Measurements from ENCODE around the gene ALOX5. TPM values are rescaled to one million over a fixed set of nuclear protein-coding genes. Genes with fewer than 3 reads are reported as not detected.

ALOX5 gene
- total RNA-seq, 1 donor from 2014 or later, result 22.8 TPM

- TF ChIP-seq CTCF (IDR thresholded peaks at IDR 0.05) (no peak), POLR2AphosphoS5 (IDR thresholded peaks at IDR 0.05; ENCODE audit: insufficient read depth in 1 of 2, low read depth in 1 of 2) (no peak), POLR2A (IDR thresholded peaks at IDR 0.05) (no peak)
- H3K36me3 ChIP-seq, result no peaks in the 10 kb centered on the region
- no peaks in the 10 kb centered on the region for H3K9me3 ChIP-seq
- intact Hi-C loops (cut with DNase I), result no loop called here
- H3K27me3 ChIP-seq, result no peaks in the 10 kb centered on the region
- no peak overlapping the region for H3K4me3 ChIP-seq
- peaks cover 2% of the 10 kb centered on the region for H3K4me1 ChIP-seq
- DNase-seq (ENCODE audit: extremely low spot score in 2 of 2), result no peak
- no peak overlapping the region for H3K27ac ChIP-seq
Observed at GRCh38 chr10:45368181-45368580, 5.8 kb upstream of the ALOX5 start.

GRCh38 chr10:45370202-45370955, 3.6 kb upstream of the ALOX5 start:
- no peaks in the 10 kb centered on the region for H3K36me3 ChIP-seq
- no peaks in the 10 kb centered on the region for H3K27me3 ChIP-seq
- TF ChIP-seq CTCF (IDR thresholded peaks at IDR 0.05) (no peak), POLR2A (IDR thresholded peaks at IDR 0.05) (no peak)
- H3K27ac ChIP-seq, result no peak overlapping the region
- intact Hi-C loops (cut with DNase I), result no loop called here
- H3K4me3 ChIP-seq, result no peak overlapping the region
- DNase-seq (ENCODE audit: extremely low spot score in 2 of 2), result no peak
- no peaks in the 10 kb centered on the region for H3K9me3 ChIP-seq
- peaks cover 19% of the 10 kb centered on the region for H3K4me1 ChIP-seq

GRCh38 chr10:45371560-45371959, 2.5 kb upstream of the ALOX5 start:
- Histone ChIP-seq H3K4me3 (no peak overlapping the region), H3K4me1 (peaks cover 19% of the 10 kb centered on the region), H3K36me3 (no peaks in the 10 kb centered on the region), H3K27me3 (no peaks in the 10 kb centered on the region), H3K27ac (no peak overlapping the region), H3K9me3 (no peaks in the 10 kb centered on the region)
- no peak for TF ChIP-seq POLR2A (IDR thresholded peaks at IDR 0.05)
- TF ChIP-seq POLR2AphosphoS5 (IDR thresholded peaks at IDR 0.05; ENCODE audit: insufficient read depth in 1 of 2, low read depth in 1 of 2), result no peak
- no peak for TF ChIP-seq CTCF (IDR thresholded peaks at IDR 0.05)
- intact Hi-C loops (cut with DNase I), result no loop called here
- DNase-seq (ENCODE audit: extremely low spot score in 2 of 2), result no peak

- Histone ChIP-seq H3K27me3 (no peaks in the 10 kb centered on the region), H3K4me3 (no peak overlapping the region), H3K9me3 (no peaks in the 10 kb centered on the region), H3K36me3 (no peaks in the 10 kb centered on the region), H3K27ac (no peak overlapping the region), H3K4me1 (peaks cover 19% of the 10 kb centered on the region)
- DNase-seq (ENCODE audit: extremely low spot score in 2 of 2), result no peak
- TF ChIP-seq POLR2AphosphoS5 (IDR thresholded peaks at IDR 0.05; ENCODE audit: insufficient read depth in 1 of 2, low read depth in 1 of 2), result no peak
- no peak for TF ChIP-seq POLR2A (IDR thresholded peaks at IDR 0.05)
- TF ChIP-seq CTCF (IDR thresholded peaks at IDR 0.05), result no peak
- intact Hi-C loops (cut with DNase I), result no loop called here
Observed at GRCh38 chr10:45372251-45372951, 1.6 kb upstream of the ALOX5 start.

GRCh38 chr10:45373003-45373575, 927 bp upstream of the ALOX5 start:
- no peaks in the 10 kb centered on the region for H3K27me3 ChIP-seq
- peak overlapping the region; percentile 1 for H3K27ac ChIP-seq
- H3K36me3 ChIP-seq, result no peaks in the 10 kb centered on the region
- no peaks in the 10 kb centered on the region for H3K9me3 ChIP-seq
- DNase-seq (ENCODE audit: extremely low spot score in 2 of 2), result no peak
- intact Hi-C loops (cut with DNase I), result no loop called here
- H3K4me1 ChIP-seq, result peaks cover 19% of the 10 kb centered on the region
- H3K4me3 ChIP-seq, result peak overlapping the region; percentile 38 to 42
- TF ChIP-seq CTCF (IDR thresholded peaks at IDR 0.05), result no peak
- no peak for TF ChIP-seq POLR2A (IDR thresholded peaks at IDR 0.05)
- TF ChIP-seq POLR2AphosphoS5 (IDR thresholded peaks at IDR 0.05; ENCODE audit: insufficient read depth in 1 of 2, low read depth in 1 of 2), result no peak
